GM18499 (cell line): ENCODE data around the gene SIPA1.

Source experiments
- ATAC-seq: cut with Tn5 transposase; IDR thresholded peaks from one replicate; pipeline ENCODE4 v1.9.1; 2021; ENCODE audit warnings: moderate number of reproducible peaks; ENCODE audit not compliant: insufficient read depth, unreplicated experiment

SIPA1 gene

GRCh38 chr11:65607614-65608426, 30.1 kb upstream of the SIPA1 start:
- no peak for ATAC-seq

GRCh38 chr11:65609229-65609628, 28.7 kb upstream of the SIPA1 start:
- no peak for ATAC-seq

DNA sequence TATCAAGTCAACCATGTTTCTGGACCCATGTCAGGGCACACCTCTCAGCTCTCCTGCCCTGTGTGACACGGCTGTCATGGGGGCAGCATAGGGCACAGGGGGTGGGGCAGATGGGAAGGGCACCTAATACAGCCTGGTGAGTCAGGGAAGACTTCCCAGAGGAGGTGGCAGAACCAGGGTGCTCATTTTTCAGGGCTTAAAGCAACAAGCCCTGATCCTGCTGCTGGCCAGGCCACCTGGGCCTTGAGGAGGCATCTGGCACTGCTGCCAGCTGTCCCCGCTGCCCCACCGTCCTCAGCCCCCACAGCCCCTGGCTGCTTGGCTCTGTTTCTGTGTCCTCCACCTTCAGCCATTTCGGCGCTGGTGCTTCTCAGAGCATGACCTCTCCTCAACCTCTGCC, 28.2 kb upstream of the SIPA1 start:
- no peak for ATAC-seq

- ATAC-seq: no peak
These were observed 27.5 kb upstream of the SIPA1 start for GRCh38 chr11:65610404-65610803.

GRCh38 chr11:65611028-65611757, 26.7 kb upstream of the SIPA1 start:
- ATAC-seq: no peak

DNA sequence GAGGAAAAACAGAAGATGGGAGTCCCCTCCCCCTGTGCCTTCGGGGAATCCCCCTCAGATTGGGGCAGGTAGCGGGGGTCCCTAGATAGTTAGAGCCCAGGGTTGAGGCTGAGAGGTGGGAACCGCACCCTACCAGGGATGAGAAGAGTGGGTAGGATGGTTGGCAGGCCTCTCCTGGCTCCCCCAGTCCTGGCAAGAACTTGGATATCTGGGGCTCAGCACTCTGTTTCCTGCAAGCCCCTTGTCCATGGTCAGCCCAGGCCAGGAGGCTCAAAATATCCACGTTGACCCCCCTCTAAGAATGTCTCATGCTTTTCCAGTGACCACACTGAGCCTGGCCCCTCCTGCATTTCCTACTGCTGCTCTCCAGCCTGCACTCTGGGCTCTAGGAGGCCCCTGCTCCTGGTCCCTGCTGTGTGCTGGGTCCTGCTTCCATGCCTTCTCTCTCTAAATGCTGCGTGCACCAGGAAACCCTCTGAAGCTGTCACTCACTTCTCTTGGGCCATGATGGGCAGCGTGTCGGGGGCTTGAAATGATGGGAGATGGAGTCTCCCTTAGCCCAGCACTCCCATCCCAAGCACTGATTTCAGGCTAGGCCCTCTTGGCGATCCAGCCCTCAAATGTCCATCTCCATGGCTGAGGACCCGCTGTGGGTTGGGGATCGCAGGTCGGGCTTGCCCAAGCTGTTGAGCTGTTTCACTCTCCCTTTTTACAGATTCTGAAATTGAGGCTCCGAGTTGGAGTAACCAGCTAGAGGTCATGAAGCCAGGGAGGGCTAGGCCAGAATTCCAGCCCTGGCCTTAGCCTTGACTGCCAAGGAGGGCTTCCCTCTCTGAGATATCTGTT, 25.9 kb upstream of the SIPA1 start:
- no peak for ATAC-seq

GRCh38 chr11:65612691-65613090, 25.2 kb upstream of the SIPA1 start:
- no peak for ATAC-seq

DNA sequence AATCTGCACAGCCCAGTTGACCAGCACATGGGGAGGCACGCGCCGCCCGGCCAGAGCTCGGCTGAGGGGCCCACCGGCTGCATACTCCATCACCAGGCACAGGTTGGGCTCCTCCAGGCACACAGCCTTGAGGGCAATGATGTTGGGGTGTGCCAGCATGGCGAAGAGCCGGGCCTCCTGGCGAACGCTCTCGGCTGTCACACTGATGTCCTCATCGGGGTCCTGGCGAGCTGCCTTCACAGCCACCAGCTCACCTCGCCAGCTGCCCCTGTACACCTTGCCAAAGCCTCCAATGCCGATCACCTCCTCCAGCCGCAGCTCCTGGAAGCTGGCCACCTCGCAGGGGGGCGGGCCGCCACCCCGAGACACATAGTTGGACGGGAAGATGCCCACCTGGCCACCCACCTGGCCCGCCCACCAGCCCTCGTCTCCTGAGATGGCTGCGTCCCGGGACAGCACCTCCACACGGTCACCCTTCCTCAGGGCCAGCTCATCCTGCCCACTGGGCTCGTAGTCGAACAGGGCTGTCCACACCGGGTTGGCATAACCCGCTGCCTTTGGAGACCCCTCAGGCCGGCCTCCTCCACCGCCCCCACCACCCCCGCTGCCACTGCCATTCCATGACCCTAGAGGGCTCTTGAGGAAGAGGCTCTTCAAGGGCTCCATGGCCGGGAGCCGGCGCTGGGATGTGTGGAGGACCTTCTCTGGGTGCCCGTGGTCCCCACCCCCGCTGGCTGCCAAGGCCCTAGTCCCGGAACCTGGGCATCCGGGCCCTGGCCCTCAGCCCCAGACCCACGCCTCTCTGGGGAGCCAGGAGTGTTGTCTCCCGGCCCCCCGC, 24.6 kb upstream of the SIPA1 start:
- no peak for ATAC-seq

DNA sequence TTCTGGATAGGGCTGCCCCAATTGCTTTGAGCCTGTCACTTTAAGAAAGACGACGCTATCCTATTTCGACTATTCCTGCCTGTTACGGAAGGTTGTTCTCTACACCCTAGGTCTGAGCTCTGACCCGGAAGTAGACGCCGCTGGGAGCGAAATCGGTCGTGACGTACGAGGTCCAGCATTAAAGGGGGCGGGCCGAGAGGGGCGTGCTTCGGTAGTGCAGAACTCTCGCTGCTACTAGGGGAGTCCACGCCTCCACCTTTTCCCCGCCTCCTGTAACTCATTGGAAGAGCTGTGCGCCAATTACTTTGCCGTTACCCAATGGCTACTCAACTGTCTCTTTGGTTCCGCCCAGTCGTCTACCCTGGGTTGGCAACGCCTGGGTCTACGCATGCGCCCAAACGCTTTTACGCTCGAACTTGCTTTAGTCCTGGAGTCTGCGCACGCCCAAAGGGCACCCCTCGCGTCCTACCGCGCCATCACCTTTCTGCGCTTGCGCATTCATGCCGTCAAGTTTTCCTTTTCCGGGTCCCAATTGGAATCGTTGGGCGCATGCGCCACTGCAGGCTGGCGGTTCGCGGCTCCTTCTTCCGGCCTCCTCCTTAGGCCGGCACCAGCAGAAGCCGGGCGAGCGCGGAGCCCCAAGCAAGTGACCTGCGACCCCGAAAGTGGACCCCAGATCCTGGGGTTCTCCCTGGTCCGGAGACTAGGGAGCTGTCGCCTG, 22.5 kb upstream of the SIPA1 start, which contains the start of gene PCNX3:
TSS of gene PCNX3 (plus strand) at position 548 of the 721 bp plus-strand sequence. CDS start 536 bp downstream, outside the sequence.
- peak; percentile 68 for ATAC-seq

DNA sequence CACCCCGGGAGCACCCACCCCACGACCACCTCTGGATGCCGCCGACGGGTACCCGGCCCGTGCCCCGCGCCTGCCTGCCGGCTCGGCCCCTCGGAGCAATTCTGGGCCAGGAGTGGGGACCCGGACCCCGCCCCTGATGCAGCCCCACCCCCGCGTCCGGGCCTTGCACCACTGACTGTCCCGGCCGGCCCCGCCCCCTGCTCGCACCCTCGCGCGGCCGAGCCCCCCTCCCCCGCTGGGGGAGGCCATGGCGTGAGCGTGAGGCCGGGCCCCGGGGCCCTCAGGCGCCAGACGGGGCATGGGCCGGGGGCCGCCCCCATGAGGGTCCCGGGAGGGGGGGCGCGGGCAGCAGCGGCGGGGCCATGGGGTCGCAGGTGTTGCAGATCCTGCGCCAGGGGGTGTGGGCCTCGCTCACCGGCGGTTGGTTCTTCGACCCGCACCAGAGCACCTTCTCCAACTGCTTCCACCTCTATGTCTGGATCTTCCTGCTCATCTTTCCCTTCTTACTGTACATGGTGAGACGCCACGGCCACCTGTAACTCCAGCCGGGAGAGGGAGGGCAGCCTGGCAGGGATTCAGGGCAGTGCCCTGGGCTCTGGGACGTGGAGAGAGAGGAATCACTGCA, 21.8 kb upstream of the SIPA1 start:
- no peak for ATAC-seq

GRCh38 chr11:65616575-65617001, 21.3 kb upstream of the SIPA1 start:
- ATAC-seq: no peak

DNA sequence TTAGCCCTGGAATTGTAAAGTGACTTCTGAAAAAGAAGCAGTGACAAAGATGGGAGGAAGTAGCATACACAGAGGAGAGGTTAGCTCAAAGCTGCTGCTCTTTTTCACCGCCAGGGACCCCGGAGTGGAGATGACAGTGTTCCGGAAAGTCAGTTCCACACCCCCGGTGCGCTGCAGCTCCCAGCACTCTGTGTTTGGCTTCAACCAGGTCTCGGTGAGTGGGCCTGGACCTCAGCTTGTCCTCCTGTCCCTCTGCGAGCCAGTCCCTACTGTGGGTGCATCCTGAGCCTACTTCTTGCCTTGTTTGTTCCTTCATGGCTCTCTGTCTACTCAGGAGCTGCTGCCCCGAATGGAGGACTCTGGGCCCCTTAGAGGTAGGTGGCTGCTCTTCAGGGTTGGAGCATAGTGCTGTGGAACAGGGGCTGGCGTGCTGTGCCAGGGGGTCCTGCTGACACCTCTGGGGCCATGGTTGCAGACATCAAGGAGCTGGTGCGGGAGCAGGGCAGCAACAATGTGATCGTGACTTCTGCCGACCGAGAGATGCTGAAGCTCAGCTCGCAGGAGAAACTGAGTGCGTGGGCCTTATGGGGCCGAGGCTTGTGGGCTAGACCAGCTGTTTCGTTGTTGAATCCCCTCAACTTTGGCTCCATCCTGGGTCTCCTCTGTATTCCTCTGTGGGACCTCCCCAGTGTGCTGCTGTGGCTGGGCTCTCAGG, 20.6 kb upstream of the SIPA1 start:
- no peak for ATAC-seq

DNA sequence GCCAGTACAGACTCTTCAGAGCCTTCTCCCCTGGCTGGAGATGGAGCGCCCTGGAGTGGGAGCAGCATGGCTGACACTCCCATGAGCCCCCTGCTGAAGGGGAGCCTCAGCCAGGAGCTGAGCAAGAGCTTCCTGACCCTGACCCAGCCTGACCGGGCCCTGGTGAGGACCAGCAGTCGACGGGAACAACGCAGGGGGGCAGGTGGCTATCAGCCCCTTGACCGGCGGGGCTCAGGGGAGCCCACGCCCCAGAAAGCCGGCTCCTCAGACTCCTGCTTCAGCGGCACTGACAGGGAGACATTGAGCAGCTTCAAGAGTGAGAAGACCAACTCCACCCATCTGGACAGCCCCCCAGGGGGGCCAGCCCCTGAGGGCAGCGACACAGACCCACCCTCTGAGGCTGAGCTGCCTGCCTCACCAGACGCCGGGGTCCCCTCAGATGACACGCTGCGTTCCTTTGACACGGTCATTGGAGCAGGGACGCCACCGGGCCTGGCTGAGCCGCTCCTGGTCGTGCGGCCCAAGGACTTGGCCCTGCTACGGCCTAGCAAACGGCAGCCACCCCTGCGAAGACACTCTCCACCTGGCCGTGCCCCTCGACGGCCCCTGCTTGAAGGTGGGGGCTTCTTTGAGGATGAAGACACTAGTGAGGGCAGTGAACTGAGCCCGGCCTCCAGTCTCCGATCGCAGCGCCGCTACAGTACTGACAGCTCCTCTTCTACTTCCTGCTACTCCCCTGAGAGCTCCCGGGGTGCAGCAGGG, 19.7 kb upstream of the SIPA1 start:
- ATAC-seq: no peak

DNA sequence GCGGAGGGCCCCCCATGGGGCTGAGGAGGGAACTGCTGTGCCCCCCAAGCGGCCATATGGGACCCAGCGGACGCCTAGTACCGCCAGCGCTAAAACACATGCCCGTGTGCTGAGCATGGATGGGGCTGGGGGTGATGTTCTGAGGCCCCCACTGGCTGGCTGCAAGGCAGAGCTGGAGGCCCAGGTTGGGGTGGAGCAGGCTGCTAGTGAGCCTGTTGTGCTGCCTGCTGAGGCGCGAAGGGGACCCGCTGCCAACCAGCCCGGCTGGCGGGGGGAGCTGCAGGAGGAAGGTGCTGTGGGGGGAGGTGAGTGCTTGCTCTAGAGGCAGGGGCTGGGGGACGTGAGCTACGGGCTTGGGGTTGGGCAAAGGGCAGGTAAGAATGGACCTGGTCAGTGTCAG, 19.1 kb upstream of the SIPA1 start:
- ATAC-seq: no peak

DNA sequence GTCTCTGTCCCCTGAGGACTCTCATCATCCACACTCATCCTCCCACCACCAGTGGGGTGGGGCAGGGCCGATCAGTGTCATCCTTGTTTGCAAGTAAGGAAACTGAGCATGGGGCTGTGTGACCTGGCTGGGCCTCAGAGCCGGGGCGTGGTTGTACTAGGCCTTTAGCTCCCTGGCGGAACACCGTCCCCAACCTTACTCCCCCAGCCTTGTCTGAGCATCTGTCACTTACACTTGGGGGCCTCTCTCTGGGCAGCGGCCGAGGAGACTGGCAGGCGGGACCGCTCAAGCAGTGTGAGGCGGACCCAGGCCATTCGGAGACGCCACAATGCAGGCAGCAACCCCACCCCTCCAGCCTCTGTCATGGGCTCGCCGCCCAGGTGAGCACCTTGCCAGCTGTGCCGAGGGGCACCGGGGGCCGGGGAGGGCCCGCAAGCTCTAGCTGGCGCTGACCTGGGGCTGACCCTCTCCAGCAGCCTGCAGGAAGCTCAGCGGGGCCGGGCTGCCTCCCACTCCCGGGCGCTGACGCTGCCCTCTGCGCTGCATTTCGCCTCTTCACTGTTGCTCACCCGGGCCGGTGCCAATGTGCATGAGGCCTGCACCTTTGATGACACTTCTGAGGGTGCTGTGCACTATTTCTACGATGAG, 18.5 kb upstream of the SIPA1 start:
- ATAC-seq: no peak

DNA sequence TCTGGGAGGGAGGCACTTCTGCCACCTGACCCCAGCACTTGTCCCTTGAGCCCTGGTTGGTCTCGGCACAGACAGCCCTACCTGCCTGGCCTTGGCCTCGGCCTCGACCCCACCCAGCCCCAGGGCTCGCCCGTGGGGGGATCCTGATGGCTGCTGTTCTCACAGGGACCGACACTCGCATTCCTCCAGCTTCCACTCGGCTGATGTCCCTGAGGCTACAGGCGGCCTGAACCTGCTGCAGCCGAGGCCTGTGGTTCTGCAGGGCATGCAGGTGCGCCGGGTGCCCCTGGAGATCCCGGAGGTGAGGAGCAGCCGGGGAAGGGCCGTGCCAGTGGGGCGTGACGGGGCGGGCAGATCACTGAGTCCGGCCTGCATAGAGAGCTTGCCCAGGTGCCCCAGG, 17.2 kb upstream of the SIPA1 start:
- ATAC-seq: no peak

DNA sequence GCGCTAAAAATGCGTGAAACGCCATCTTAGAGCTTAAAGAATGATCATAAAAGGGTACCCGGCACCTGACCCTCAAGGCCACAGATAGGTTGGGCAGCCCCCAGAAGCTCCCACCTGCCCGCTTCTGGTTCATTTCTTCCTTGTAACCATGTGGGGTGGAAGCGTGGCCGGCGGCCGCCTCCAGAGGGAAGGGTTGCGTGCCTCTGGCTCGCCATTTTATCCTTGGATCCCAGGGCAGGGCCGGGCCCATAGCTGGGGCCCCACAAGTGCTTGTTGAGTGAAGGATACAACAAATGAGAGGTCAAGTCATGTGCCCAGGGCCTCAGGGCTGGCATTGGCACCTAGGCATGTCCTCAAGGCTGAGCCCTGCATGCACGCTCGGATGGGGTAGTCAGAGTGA, 16.4 kb upstream of the SIPA1 start:
- no peak for ATAC-seq
